GM06990 (cell line): ENCODE data around the gene EGFR.

Source experiments
- DNase-seq: peaks from one replicate; pipeline ENCODE4 v3.0.0-alpha.2; 2011; ENCODE audit not compliant: insufficient read length; ENCODE audit errors: extremely low read depth
- H3K27me3 ChIP-seq: replicated peaks from 2 replicates; pipeline ENCODE4 v1.6.0; 2011; ENCODE audit warnings: low read length; ENCODE audit not compliant: control insufficient read depth, insufficient read depth
- H3K36me3 ChIP-seq: 2 replicates; pipeline ENCODE4 v1.5.1; 2011; ENCODE audit warnings: low read length; ENCODE audit not compliant: control insufficient read depth, insufficient read depth
- H3K4me3 ChIP-seq: replicated peaks from 2 replicates; pipeline ENCODE4 v1.5.1; 2011; ENCODE audit warnings: low read depth, mild to moderate bottlenecking, control low read depth, low read length
- CTCF ChIP-seq: IDR thresholded peaks from 2 replicates; pipeline ENCODE4 v1.5.1; 2011; ENCODE audit warnings: low read length, control low read depth, mild to moderate bottlenecking, inconsistent platforms; ENCODE audit not compliant: insufficient read depth, poor library complexity, severe bottlenecking

EGFR gene

GRCh38 chr7:55080000-55080623 is 61.3 kb downstream of the EGFR start:
- Histone ChIP-seq H3K27me3 (no peaks in the 10 kb centered on the region), H3K36me3 (no peaks in the 10 kb centered on the region), H3K4me3 (no peak overlapping the region)
- TF ChIP-seq CTCF = no peak
- DNase-seq = no peak

- Histone ChIP-seq H3K36me3 (no peaks in the 10 kb centered on the region), H3K4me3 (no peak overlapping the region), H3K27me3 (no peaks in the 10 kb centered on the region)
- TF ChIP-seq CTCF = no peak
- no peak for DNase-seq
Observed at GRCh38 chr7:55081068-55081467, 62.3 kb downstream of the EGFR start.

- Histone ChIP-seq H3K36me3 (no peaks in the 10 kb centered on the region), H3K4me3 (no peak overlapping the region), H3K27me3 (no peaks in the 10 kb centered on the region)
- DNase-seq = no peak
- no peak for TF ChIP-seq CTCF
Observed at GRCh38 chr7:55081472-55082227, 62.8 kb downstream of the EGFR start.

GRCh38 chr7:55082228-55082603 is 63.4 kb downstream of the EGFR start:
- TF ChIP-seq CTCF = no peak
- no peaks in the 10 kb centered on the region for H3K36me3 ChIP-seq
- H3K4me3 ChIP-seq = no peak overlapping the region
- DNase-seq = no peak
- no peaks in the 10 kb centered on the region for H3K27me3 ChIP-seq

- TF ChIP-seq CTCF = no peak
- Histone ChIP-seq H3K4me3 (no peak overlapping the region), H3K36me3 (no peaks in the 10 kb centered on the region), H3K27me3 (no peaks in the 10 kb centered on the region)
- DNase-seq = no peak
Observed at GRCh38 chr7:55083206-55083605, 64.4 kb downstream of the EGFR start.
